ENCODE data around the gene ZC3HAV1L. TPM values are rescaled to one million over a fixed set of nuclear protein-coding genes. Genes with fewer than 3 reads are reported as not detected.
"Not testable (repeated sequence)": the region's sequence is repeated elsewhere in the genome, so short reads cannot be mapped to it uniquely, and the experiment has no call there.

ZC3HAV1L gene
- total RNA-seq, 1 experiment from 2014 or later = 15.2 TPM

- no peak for DNase-seq (ENCODE audit: low read depth in 1 of 2, low spot score in 2 of 2)
- no peaks in the 10 kb centered on the region for H3K9me3 ChIP-seq (replicated peaks)
- no peaks in the 10 kb centered on the region for H3K27me3 ChIP-seq (replicated peaks)
- no peaks in the 10 kb centered on the region for H3K4me1 ChIP-seq (replicated peaks)
- H3K36me3 ChIP-seq = peaks cover 31% of the 10 kb centered on the region
- H3K27ac ChIP-seq = no peak overlapping the region
- no peak overlapping the region for H3K4me3 ChIP-seq
These were observed 30.5 kb upstream of the ZC3HAV1L start for GRCh38 chr7:139066315-139066714.

DNA sequence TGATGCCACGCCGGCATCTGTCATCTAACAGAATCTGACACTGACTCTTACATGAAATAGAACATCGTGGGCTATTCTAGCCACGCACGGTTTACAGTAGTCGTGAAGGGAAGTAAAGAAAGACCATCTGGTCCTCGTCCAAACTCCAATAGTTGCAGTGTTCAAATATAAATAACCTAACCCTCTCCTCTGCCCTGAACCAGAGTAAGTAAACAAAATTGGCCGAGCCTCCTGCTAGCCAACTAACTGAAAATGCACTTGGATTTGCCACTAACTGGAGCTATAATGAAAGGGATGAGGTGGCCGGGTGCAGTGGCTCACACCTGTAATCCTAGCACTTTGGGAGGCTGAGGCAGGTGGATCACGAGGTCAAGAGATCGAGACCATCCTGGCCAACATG, 29.5 kb upstream of the ZC3HAV1L start:
- H3K27ac ChIP-seq = no peak overlapping the region
- H3K9me3 ChIP-seq (replicated peaks) = no peaks in the 10 kb centered on the region
- H3K27me3 ChIP-seq (replicated peaks) = no peaks in the 10 kb centered on the region
- no peaks in the 10 kb centered on the region for H3K4me1 ChIP-seq (replicated peaks)
- H3K36me3 ChIP-seq = peaks cover 39% of the 10 kb centered on the region
- no peak overlapping the region for H3K4me3 ChIP-seq
- no peak for DNase-seq (ENCODE audit: low read depth in 1 of 2, low spot score in 2 of 2)

GRCh38 chr7:139061416-139061815, 25.6 kb upstream of the ZC3HAV1L start:
- Histone ChIP-seq H3K27ac (no peak overlapping the region), H3K27me3 (replicated peaks) (no peaks in the 10 kb centered on the region), H3K4me3 (no peak overlapping the region), H3K4me1 (replicated peaks) (no peaks in the 10 kb centered on the region), H3K36me3 (peaks cover 40% of the 10 kb centered on the region), H3K9me3 (replicated peaks) (no peaks in the 10 kb centered on the region)
- DNase-seq (ENCODE audit: low read depth in 1 of 2, low spot score in 2 of 2) = no peak

DNA sequence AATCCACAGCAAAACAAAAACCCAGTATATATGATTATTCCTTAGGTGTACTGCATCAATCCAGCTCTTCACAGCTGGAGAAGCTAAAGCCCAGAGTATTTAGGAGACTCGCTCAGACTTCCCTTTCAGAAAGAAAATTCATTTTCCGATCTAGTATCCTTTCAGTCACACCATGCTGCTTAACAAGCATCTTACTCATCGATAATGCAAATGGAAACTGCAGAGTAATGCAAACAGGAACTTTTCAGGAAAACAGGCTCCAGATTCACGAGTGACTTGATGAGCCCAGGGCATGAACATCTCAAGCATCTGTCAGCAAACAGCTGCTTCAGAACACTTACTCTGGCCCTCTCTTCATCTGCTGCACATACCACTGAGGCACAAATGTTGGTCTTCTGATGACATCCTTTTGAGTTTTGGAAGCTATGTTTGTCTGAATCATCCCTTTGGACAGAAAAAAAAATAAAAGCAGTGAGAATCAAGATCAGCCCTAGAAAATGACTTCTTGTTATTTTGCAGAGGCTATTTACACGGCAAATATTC, 24.9 kb upstream of the ZC3HAV1L start:
- peaks cover 40% of the 10 kb centered on the region for H3K36me3 ChIP-seq
- H3K9me3 ChIP-seq (replicated peaks) = no peaks in the 10 kb centered on the region
- no peak for DNase-seq (ENCODE audit: low read depth in 1 of 2, low spot score in 2 of 2)
- no peak overlapping the region for H3K27ac ChIP-seq
- no peaks in the 10 kb centered on the region for H3K27me3 ChIP-seq (replicated peaks)
- H3K4me1 ChIP-seq (replicated peaks) = no peaks in the 10 kb centered on the region
- H3K4me3 ChIP-seq = no peak overlapping the region

DNA sequence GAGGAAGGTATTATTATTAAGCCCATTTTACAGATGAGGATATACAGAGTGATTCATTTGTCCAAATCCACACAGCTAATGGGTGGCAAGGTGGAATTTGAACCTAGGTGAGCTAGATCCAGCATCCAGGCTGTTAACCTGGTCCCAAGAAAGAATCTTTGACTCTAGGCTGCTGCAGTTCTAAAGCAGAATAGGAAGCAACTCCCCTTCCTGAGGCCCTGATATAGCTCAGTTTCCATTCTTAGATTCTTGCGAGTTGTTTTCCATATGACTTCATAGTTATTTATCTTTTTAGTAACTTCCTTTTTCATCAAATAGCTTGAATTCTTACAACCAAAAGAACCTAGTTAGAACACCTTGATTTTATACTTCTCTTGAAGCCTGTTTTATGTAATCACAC, 24.1 kb upstream of the ZC3HAV1L start:
- Histone ChIP-seq H3K4me3 (no peak overlapping the region), H3K27ac (no peak overlapping the region), H3K4me1 (replicated peaks) (no peaks in the 10 kb centered on the region), H3K27me3 (replicated peaks) (no peaks in the 10 kb centered on the region), H3K9me3 (replicated peaks) (no peaks in the 10 kb centered on the region), H3K36me3 (peaks cover 47% of the 10 kb centered on the region)
- no peak for DNase-seq (ENCODE audit: low read depth in 1 of 2, low spot score in 2 of 2)

DNA sequence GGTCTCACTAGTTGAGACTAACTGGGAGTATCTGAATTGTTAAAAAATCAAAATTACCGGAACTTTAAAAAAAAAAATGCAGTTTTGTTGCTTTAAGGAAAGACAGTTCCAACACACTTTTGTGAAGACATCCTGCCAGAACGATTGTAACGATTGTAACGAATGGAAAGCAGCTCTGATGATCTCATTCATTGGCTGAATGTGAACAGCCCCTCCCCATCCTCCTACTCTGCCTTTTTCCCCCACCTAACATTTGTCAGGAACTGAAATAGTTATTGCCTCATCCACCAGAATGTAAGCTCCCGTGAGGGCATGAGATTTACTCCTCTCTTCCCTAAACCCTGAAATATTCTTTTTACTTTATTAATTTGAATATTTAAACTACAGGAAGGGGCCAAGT, 23.1 kb upstream of the ZC3HAV1L start:
- H3K9me3 ChIP-seq (replicated peaks) = no peaks in the 10 kb centered on the region
- peaks cover 45% of the 10 kb centered on the region for H3K36me3 ChIP-seq
- H3K27me3 ChIP-seq (replicated peaks) = no peaks in the 10 kb centered on the region
- no peak overlapping the region for H3K4me3 ChIP-seq
- H3K27ac ChIP-seq = no peak overlapping the region
- DNase-seq (ENCODE audit: low read depth in 1 of 2, low spot score in 2 of 2) = no peak
- H3K4me1 ChIP-seq (replicated peaks) = no peaks in the 10 kb centered on the region

- H3K9me3 ChIP-seq (replicated peaks) = no peaks in the 10 kb centered on the region
- no peaks in the 10 kb centered on the region for H3K27me3 ChIP-seq (replicated peaks)
- no peak for DNase-seq (ENCODE audit: low read depth in 1 of 2, low spot score in 2 of 2)
- peaks cover 45% of the 10 kb centered on the region for H3K36me3 ChIP-seq
- H3K4me1 ChIP-seq (replicated peaks) = no peaks in the 10 kb centered on the region
- H3K4me3 ChIP-seq = no peak overlapping the region
- H3K27ac ChIP-seq = no peak overlapping the region
These were observed 19.8 kb upstream of the ZC3HAV1L start for GRCh38 chr7:139055674-139056073.

- not testable (repeated sequence) for H3K27ac ChIP-seq; DNase-seq (ENCODE audit: low read depth in 1 of 2, low spot score in 2 of 2)
These were observed 18.8 kb upstream of the ZC3HAV1L start for GRCh38 chr7:139054656-139055055.

GRCh38 chr7:139054101-139054500, 18.3 kb upstream of the ZC3HAV1L start:
- Histone ChIP-seq H3K36me3 (peaks cover 52% of the 10 kb centered on the region), H3K27me3 (replicated peaks) (no peaks in the 10 kb centered on the region), H3K27ac (no peak overlapping the region), H3K4me1 (replicated peaks) (no peaks in the 10 kb centered on the region), H3K9me3 (replicated peaks) (no peaks in the 10 kb centered on the region), H3K4me3 (no peak overlapping the region)
- DNase-seq (ENCODE audit: low read depth in 1 of 2, low spot score in 2 of 2) = no peak

More at GRCh38 chr7:139054656-139055055, 18.8 kb upstream of the ZC3HAV1L start:
- H3K4me3 ChIP-seq; H3K27me3 ChIP-seq (replicated peaks); H3K4me1 ChIP-seq (replicated peaks); H3K9me3 ChIP-seq (replicated peaks): not testable (repeated sequence)
- H3K36me3 ChIP-seq = peaks cover 48% of the 10 kb centered on the region

DNA sequence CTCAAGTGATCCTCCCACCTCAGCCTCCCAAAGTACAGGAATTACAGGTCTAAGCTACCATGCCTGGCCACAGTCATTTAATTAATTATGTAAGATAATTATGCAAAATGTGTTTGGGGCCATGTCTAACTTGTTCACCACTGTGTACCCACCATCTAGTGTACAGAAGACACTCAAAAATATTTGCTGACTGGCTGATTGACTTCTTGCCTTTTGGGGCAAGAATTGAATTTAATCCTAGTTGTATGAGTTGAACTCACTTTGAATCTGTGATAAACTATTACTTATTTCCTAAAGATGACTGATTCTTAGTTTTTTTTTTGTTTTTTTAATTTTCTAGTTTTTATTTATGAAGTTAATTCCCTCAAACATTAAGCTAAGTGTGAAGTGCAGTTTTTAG, 15.8 kb upstream of the ZC3HAV1L start:
- Histone ChIP-seq H3K36me3 (peaks cover 57% of the 10 kb centered on the region), H3K4me1 (replicated peaks) (no peaks in the 10 kb centered on the region), H3K4me3 (no peak overlapping the region), H3K27me3 (replicated peaks) (no peaks in the 10 kb centered on the region), H3K9me3 (replicated peaks) (no peaks in the 10 kb centered on the region), H3K27ac (no peak overlapping the region)
- DNase-seq (ENCODE audit: low read depth in 1 of 2, low spot score in 2 of 2) = no peak

- Histone ChIP-seq H3K36me3 (peaks cover 63% of the 10 kb centered on the region), H3K27me3 (replicated peaks) (no peaks in the 10 kb centered on the region), H3K27ac (no peak overlapping the region), H3K9me3 (replicated peaks) (no peaks in the 10 kb centered on the region), H3K4me3 (no peak overlapping the region), H3K4me1 (replicated peaks) (no peaks in the 10 kb centered on the region)
- DNase-seq (ENCODE audit: low read depth in 1 of 2, low spot score in 2 of 2) = no peak
These were observed 14.1 kb upstream of the ZC3HAV1L start for GRCh38 chr7:139049936-139050335.

- no peak overlapping the region for H3K4me3 ChIP-seq
- H3K4me1 ChIP-seq (replicated peaks) = peaks cover 4% of the 10 kb centered on the region; the same call in 1 of the 2 replicates
- no peak for DNase-seq (ENCODE audit: low read depth in 1 of 2, low spot score in 2 of 2)
- peaks cover 56% of the 10 kb centered on the region for H3K36me3 ChIP-seq
- H3K9me3 ChIP-seq (replicated peaks) = no peaks in the 10 kb centered on the region
- no peaks in the 10 kb centered on the region for H3K27me3 ChIP-seq (replicated peaks)
- no peak overlapping the region for H3K27ac ChIP-seq
These were observed 13.3 kb upstream of the ZC3HAV1L start for GRCh38 chr7:139049111-139049510.

DNA sequence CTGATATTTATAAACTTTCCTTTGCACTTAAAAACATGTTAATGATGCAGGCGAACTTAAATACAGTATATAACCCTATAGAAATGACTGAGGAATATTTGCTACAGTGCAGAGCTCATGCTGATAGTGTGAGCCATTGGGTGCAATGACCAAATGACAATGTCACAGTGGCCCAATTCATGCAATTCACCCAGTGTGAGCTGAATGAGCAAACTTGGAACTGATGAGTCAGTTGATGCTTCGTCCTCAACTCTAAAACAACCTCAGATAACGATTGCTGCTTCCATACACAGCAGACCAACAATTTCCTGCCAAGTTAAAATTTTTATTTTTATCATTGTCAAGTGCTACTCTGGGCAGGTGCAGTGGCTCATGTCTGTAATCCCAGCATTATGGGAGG, 12.1 kb upstream of the ZC3HAV1L start:
- DNase-seq (ENCODE audit: low read depth in 1 of 2, low spot score in 2 of 2) = no peak
- Histone ChIP-seq H3K4me1 (replicated peaks) (peaks cover 5% of the 10 kb centered on the region; the same call in 1 of the 2 replicates), H3K27me3 (replicated peaks) (no peaks in the 10 kb centered on the region), H3K27ac (no peak overlapping the region), H3K4me3 (no peak overlapping the region), H3K36me3 (peaks cover 47% of the 10 kb centered on the region), H3K9me3 (replicated peaks) (no peaks in the 10 kb centered on the region)

- Histone ChIP-seq H3K27ac (no peak overlapping the region), H3K36me3 (peaks cover 40% of the 10 kb centered on the region), H3K9me3 (replicated peaks) (no peaks in the 10 kb centered on the region), H3K4me3 (no peak overlapping the region), H3K27me3 (replicated peaks) (no peaks in the 10 kb centered on the region), H3K4me1 (replicated peaks) (peaks cover 5% of the 10 kb centered on the region; the same call in 1 of the 2 replicates)
- DNase-seq (ENCODE audit: low read depth in 1 of 2, low spot score in 2 of 2) = no peak
These were observed 10.3 kb upstream of the ZC3HAV1L start for GRCh38 chr7:139046143-139046542.
